SU-DHL-6 (cell line): Measurements from ENCODE around the gene TMPRSS9.
"Not testable (repeated sequence)": the region's sequence is repeated elsewhere in the genome, so short reads cannot be mapped to it uniquely, and the experiment has no call there.

ENCODE experiments used
- H2AFZ ChIP-seq: fragments of 200-600 bp; sonication (generic); 2 replicates; pipeline ENCODE4 v1.6.1; 2014; ENCODE audit warnings: low read depth, mild to moderate bottlenecking, moderate library complexity, mixed read lengths, antibody characterized with exemption, low read length; ENCODE audit not compliant: severe bottlenecking
- H3F3A ChIP-seq: fragments of 200-600 bp; shearing (Covaris generic); 2 replicates; pipeline ENCODE4 v1.6.0; 2016; ENCODE audit warnings: antibody characterized with exemption, mild to moderate bottlenecking; ENCODE audit not compliant: insufficient read depth
- H3K27ac ChIP-seq: fragments of 200-600 bp; sonication (generic); 2 replicates; pipeline ENCODE4 v1.5.1; 2016; ENCODE audit warnings: low read depth, mild to moderate bottlenecking, low read length, moderate library complexity, mixed read lengths
- H3K27me3 ChIP-seq: fragments of 200-600 bp; sonication (generic), shearing (Covaris generic); 2 replicates; pipeline ENCODE4 v1.6.0; 2014; ENCODE audit warnings: mild to moderate bottlenecking, low read length
- H3K36me3 ChIP-seq: fragments of 200-600 bp; sonication (generic); 2 replicates; pipeline ENCODE4 v1.6.1; 2014; ENCODE audit warnings: mild to moderate bottlenecking, low read length, mixed read lengths
- H3K4me2 ChIP-seq: fragments of 300-600, 200-600 bp; shearing (Covaris generic), sonication (generic); 2 replicates; pipeline ENCODE4 v1.6.0; 2014; ENCODE audit warnings: low read length, low read depth, mild to moderate bottlenecking; ENCODE audit not compliant: poor library complexity, severe bottlenecking
- H3K4me3 ChIP-seq: fragments of 200-600 bp; sonication (generic); 2 replicates; pipeline ENCODE4 v1.5.1; 2014; ENCODE audit warnings: antibody characterized with exemption, low read length, mild to moderate bottlenecking, mixed read lengths; ENCODE audit not compliant: insufficient read depth, poor library complexity, severe bottlenecking
- H3K79me2 ChIP-seq: fragments of 200-600 bp; sonication (generic); 2 replicates; pipeline ENCODE4 v1.6.1; 2014; ENCODE audit warnings: mild to moderate bottlenecking, low read length, moderate library complexity; ENCODE audit not compliant: insufficient read depth
- H3K9ac ChIP-seq: fragments of 200-600 bp; sonication (generic); 2 replicates; pipeline ENCODE4 v1.7.0; 2014; ENCODE audit warnings: mild to moderate bottlenecking, low read length
- H3K9me2 ChIP-seq: fragments of 200-600 bp; sonication (generic); replicated peaks from 2 replicates; pipeline ENCODE4 v1.6.1; 2014; ENCODE audit warnings: low read length; ENCODE audit not compliant: insufficient read depth
- H3K9me3 ChIP-seq: fragments of 200-600 bp; sonication (generic); 2 replicates; pipeline ENCODE4 v1.6.1; 2014; ENCODE audit warnings: low read length, mixed read lengths; ENCODE audit not compliant: insufficient read depth
- H4K20me1 ChIP-seq: fragments of 200-600 bp; sonication (generic); 2 replicates; pipeline ENCODE4 v1.6.1; 2014; ENCODE audit warnings: low read depth, mild to moderate bottlenecking, antibody characterized with exemption, low read length, moderate library complexity, mixed read lengths
- CTCF ChIP-seq: fragments of 200-600 bp; sonication (generic); IDR thresholded peaks from one replicate; pipeline ENCODE4 v1.5.1; 2017; ENCODE audit warnings: antibody characterized with exemption, mild to moderate bottlenecking, low read length, moderate library complexity; ENCODE audit not compliant: insufficient read depth, poor library complexity, severe bottlenecking
- EZH2phosphoT487 ChIP-seq: fragments of 200-600 bp; sonication (generic), shearing (Covaris generic); conservative IDR thresholded peaks from 2 replicates; pipeline ENCODE4 v1.6.1; 2018; ENCODE audit warnings: mild to moderate bottlenecking, antibody characterized with exemption, low read length, moderate library complexity, mixed read lengths

TMPRSS9 gene

GRCh38 chr19:2455851-2456570 lies 95.9 kb downstream of the TMPRSS9 start:
- no peaks in the 10 kb centered on the region for H3K9me3 ChIP-seq
- H3K4me3 ChIP-seq: peak overlapping the region; percentile 96
- peak overlapping the region; percentile 86 for H3K27ac ChIP-seq
- no peaks in the 10 kb centered on the region for H3K27me3 ChIP-seq
- H3K36me3 ChIP-seq: no peaks in the 10 kb centered on the region
- TF ChIP-seq CTCF (no peak), EZH2phosphoT487 (no peak)
- peaks cover 12% of the 10 kb centered on the region; the same call in 1 of the 2 replicates for H3F3A ChIP-seq
- peaks cover 55% of the 10 kb centered on the region for H3K79me2 ChIP-seq
- peak overlapping the region; percentile 100 for H3K9ac ChIP-seq
- H3K9me2 ChIP-seq: no peaks in the 10 kb centered on the region
- peak overlapping the region; percentile 77 for H3K4me2 ChIP-seq
- H2AFZ ChIP-seq: no peak overlapping the region
- peaks cover 7% of the 10 kb centered on the region; the same call in 1 of the 2 replicates for H4K20me1 ChIP-seq

GRCh38 chr19:2457394-2458037 lies 97.5 kb downstream of the TMPRSS9 start:
- Histone ChIP-seq H3K27me3 (no peaks in the 10 kb centered on the region), H3K9ac (peak overlapping the region; percentile 100), H3K36me3 (no peaks in the 10 kb centered on the region), H3K9me2 (no peaks in the 10 kb centered on the region), H3K4me3 (peak overlapping the region; percentile 46), H4K20me1 (peaks cover 7% of the 10 kb centered on the region; the same call in 1 of the 2 replicates), H3K9me3 (no peaks in the 10 kb centered on the region), H3K79me2 (peaks cover 41% of the 10 kb centered on the region), H2AFZ (peak overlapping the region; percentile 73), H3K27ac (peak overlapping the region; percentile 40), H3K4me2 (peak overlapping the region; percentile 65), H3F3A (peaks cover 9% of the 10 kb centered on the region; the same call in 1 of the 2 replicates)
- no peak for TF ChIP-seq EZH2phosphoT487
- TF ChIP-seq CTCF: no peak

GRCh38 chr19:2458054-2458453 lies 98.0 kb downstream of the TMPRSS9 start:
- TF ChIP-seq EZH2phosphoT487 (no peak), CTCF (no peak)
- no peak overlapping the region for H3K4me2 ChIP-seq
- no peaks in the 10 kb centered on the region for H3K9me3 ChIP-seq
- H3K36me3 ChIP-seq: no peaks in the 10 kb centered on the region
- no peak overlapping the region for H3K27ac ChIP-seq
- no peak overlapping the region for H2AFZ ChIP-seq
- H3K9me2 ChIP-seq: no peaks in the 10 kb centered on the region
- no peak overlapping the region for H3K9ac ChIP-seq
- peaks cover 7% of the 10 kb centered on the region; the same call in 1 of the 2 replicates for H4K20me1 ChIP-seq
- H3K79me2 ChIP-seq: peaks cover 36% of the 10 kb centered on the region
- H3F3A ChIP-seq: peaks cover 11% of the 10 kb centered on the region
- no peak overlapping the region for H3K4me3 ChIP-seq
- no peaks in the 10 kb centered on the region for H3K27me3 ChIP-seq

GRCh38 chr19:2458776-2459175 lies 98.7 kb downstream of the TMPRSS9 start:
- not testable (repeated sequence) for H3K9ac ChIP-seq, H3K9me3 ChIP-seq, H3K4me3 ChIP-seq, H4K20me1 ChIP-seq, H3K27me3 ChIP-seq, H3K9me2 ChIP-seq, H2AFZ ChIP-seq, H3K36me3 ChIP-seq, H3K27ac ChIP-seq, H3K4me2 ChIP-seq
- H3K79me2 ChIP-seq: peaks cover 29% of the 10 kb centered on the region
- H3F3A ChIP-seq: peaks cover 17% of the 10 kb centered on the region
